Measurements from ENCODE around the gene VPS4B.
"Not testable (repeated sequence)": the region's sequence is repeated elsewhere in the genome, so short reads cannot be mapped to it uniquely, and the experiment has no call there.

Gene VPS4B

GRCh38 chr18:63422087-63422863, at the start of gene VPS4B:
Gene VPS4B, minus strand, starts transcription at chr18:63422476. Its CDS starts 217 bp downstream, at chr18:63422259.
- in situ Hi-C loops (cut with HindIII; ENCODE audit: low pct_ligation_motif_present, low pct_unique_long_range_greater_than_20kb, low sequenced_read_pairs): no loop called here

GRCh38 chr18:63470751-63471150, 48.5 kb upstream of the VPS4B start:
- in situ Hi-C loops (cut with HindIII; ENCODE audit: low pct_ligation_motif_present, low pct_unique_long_range_greater_than_20kb, low sequenced_read_pairs): no loop called here
- DNase-seq: no peak

More at GRCh38 chr18:63422087-63422863, at the start of gene VPS4B:
- DNase-seq: peak; percentile 98

DNA sequence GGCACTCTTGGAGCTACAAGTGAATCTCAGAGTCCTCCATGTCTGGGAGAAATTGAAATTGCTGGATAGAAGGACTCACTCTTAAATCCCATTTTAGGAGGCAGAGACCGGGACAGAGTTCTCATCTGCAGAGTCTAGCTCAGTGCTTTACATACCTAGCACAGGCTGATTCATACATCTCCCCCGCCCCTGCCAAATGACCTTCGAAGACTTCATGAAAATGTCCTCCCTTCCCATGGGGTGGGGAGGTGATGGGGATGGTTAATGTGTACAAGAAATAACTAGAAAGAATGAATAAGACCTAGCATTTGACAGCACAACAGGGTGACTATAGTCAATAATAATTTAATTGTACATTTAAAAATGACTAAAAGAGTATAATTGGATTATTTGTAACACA, 46.3 kb upstream of the VPS4B start:
- in situ Hi-C loops (cut with HindIII; ENCODE audit: low pct_ligation_motif_present, low pct_unique_long_range_greater_than_20kb, low sequenced_read_pairs): no loop called here
- no peak for DNase-seq

- in situ Hi-C loops (cut with HindIII; ENCODE audit: low pct_ligation_motif_present, low pct_unique_long_range_greater_than_20kb, low sequenced_read_pairs): no loop called here
- DNase-seq: no peak
These were observed 45.4 kb upstream of the VPS4B start for GRCh38 chr18:63467699-63468098.

- in situ Hi-C loops (cut with HindIII; ENCODE audit: low pct_ligation_motif_present, low pct_unique_long_range_greater_than_20kb, low sequenced_read_pairs): no loop called here
- no peak for DNase-seq
These were observed 42.8 kb upstream of the VPS4B start for GRCh38 chr18:63465059-63465458.

GRCh38 chr18:63464434-63464833, 42.2 kb upstream of the VPS4B start:
- in situ Hi-C loops (cut with HindIII; ENCODE audit: low pct_ligation_motif_present, low pct_unique_long_range_greater_than_20kb, low sequenced_read_pairs): no loop called here
- DNase-seq: no peak

GRCh38 chr18:63460414-63460813, 38.1 kb upstream of the VPS4B start:
- in situ Hi-C loops (cut with HindIII; ENCODE audit: low pct_ligation_motif_present, low pct_unique_long_range_greater_than_20kb, low sequenced_read_pairs): no loop called here
- no peak for DNase-seq

- DNase-seq: no peak
- in situ Hi-C loops (cut with HindIII; ENCODE audit: low pct_ligation_motif_present, low pct_unique_long_range_greater_than_20kb, low sequenced_read_pairs): no loop called here
These were observed 35.7 kb upstream of the VPS4B start for GRCh38 chr18:63457977-63458376.

DNA sequence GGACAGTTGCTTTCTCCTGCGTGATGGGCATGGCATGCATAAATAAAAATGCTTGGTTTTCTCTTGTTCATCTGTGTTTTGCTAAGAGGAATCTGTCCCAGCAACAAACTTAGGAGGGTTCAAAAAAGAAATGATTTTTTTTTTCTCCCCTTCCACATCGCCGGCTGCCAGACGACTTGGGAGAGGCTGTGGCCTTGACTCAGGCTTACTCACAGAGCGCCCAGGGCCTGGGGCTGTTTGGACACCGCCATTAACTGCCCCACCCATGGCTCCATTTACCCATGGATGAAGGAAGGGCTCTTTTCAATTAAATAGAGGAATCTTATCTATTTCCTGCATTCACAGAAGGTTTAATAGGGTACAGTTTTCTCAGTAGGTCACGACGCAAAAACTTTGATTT, 32.2 kb upstream of the VPS4B start:
- in situ Hi-C loops (cut with HindIII; ENCODE audit: low pct_ligation_motif_present, low pct_unique_long_range_greater_than_20kb, low sequenced_read_pairs): no loop called here
- DNase-seq: no peak

DNA sequence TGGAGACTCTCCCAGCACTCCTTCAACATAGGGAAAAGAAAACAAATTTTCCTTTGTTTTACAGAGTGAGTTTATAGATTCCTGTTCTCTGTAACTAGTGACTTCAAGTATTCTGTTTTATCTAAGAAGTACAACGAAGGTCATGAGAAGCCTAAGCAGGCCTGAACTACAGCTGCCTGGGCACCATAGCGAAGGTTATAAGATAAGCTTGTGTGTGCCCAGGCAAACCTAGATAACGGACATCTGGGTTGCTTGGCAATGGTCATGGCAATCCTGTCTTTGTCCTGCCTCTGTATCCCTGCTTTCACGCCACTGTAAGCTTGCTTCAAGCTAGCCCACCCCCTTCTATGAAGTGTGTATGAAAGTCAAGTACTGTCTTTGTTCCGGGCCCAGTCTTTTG, 30.5 kb upstream of the VPS4B start:
- DNase-seq; in situ Hi-C loops (cut with HindIII; ENCODE audit: low pct_ligation_motif_present, low pct_unique_long_range_greater_than_20kb, low sequenced_read_pairs): not testable (repeated sequence)

DNA sequence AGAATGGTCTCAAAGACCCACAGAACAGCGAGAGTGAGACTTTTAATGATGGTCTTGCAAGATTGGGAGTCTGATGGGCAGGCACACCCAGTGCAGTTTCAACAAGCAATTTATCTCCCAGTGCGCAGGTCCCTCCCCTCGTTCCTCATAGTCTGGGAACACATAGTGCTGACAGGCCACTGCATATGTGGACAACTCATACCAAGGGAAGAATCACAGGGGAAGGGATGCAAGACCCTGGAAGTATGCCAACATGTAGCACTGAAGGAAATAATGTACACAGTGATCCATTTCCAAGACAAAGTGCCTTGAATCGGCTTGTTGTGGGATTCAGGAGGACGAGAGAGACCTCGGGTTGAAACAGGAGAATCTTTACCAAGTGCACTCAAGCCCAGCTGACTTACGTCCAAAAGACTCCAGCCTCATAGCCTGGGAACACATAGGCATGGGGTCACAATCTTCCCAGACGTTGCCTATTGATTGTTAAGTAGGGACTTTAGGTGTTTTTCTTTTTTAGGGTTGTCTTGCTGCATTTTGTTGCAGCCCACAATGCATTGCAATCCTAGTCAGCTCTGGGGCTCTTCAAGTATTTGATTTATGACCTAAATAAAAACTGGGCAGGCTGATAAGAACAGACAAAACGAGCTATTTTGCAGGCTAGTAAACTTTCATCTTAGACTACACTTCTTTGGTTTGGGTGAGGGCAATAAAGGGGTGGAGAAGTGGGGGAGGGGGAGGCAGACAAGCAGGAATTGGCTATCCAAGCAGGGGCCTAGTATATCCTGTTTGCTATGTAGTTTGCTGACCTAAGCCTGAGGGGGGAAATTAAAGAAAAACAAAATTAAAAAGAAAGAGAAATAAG, 29.8 kb upstream of the VPS4B start:
- in situ Hi-C loops (cut with HindIII; ENCODE audit: low pct_ligation_motif_present, low pct_unique_long_range_greater_than_20kb, low sequenced_read_pairs): no loop called here
- DNase-seq: no peak

- in situ Hi-C loops (cut with HindIII; ENCODE audit: low pct_ligation_motif_present, low pct_unique_long_range_greater_than_20kb, low sequenced_read_pairs): loop anchor here (25.0 kb wide), 1 partner anchor 412 kb away; no protein-coding TSS in a partner anchor
These were observed 27.1 kb upstream of the VPS4B start for GRCh38 chr18:63449426-63449825.

DNA sequence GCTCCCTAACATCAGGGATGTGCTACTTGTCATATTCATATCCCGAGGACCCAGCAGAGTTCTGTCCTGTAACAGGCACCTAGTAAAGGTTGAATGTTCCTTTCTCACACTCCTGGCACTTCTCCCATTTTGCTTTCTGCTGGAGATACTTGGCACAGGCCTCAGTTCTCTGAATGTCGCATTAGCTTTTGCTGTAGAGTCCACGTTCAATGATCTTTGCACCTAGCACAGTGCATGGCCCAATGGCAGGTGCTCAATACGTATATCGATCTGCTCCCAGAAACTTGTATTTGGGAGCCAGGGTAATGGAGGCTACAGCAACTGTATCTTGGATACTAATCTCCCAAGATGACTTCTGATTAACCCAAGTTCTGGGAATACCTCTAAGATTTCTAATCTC, 24.8 kb upstream of the VPS4B start:
- DNase-seq: no peak
- in situ Hi-C loops (cut with HindIII; ENCODE audit: low pct_ligation_motif_present, low pct_unique_long_range_greater_than_20kb, low sequenced_read_pairs): loop anchor here (25.0 kb wide), 1 partner anchor 410 kb away; no protein-coding TSS in a partner anchor

More at GRCh38 chr18:63449426-63449825, 27.1 kb upstream of the VPS4B start:
- no peak for DNase-seq

DNA sequence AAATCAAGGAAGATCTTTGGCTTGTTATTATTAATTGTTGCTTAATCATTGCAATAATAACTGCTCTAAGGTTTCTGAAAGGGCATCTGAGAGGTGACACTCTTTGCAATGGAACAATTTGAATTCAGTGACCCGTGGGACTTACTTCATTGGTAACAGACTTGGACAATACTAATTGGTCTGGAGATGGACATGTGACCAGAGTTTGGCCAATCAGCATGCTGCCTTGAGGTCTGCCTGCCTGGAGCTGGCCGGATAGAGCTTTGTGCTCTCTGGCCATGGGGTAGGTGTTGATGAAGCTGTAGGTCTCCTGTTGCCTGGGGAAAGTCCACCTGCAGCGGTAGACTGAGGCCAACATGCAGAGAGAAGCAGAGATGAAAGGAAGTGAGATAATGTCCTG, 24.0 kb upstream of the VPS4B start:
- in situ Hi-C loops (cut with HindIII; ENCODE audit: low pct_ligation_motif_present, low pct_unique_long_range_greater_than_20kb, low sequenced_read_pairs): loop anchor here (25.0 kb wide), 1 partner anchor 409 kb away; no protein-coding TSS in a partner anchor
- no peak for DNase-seq

GRCh38 chr18:63445037-63445436, 22.8 kb upstream of the VPS4B start:
- DNase-seq: no peak

GRCh38 chr18:63444580-63444979, 22.3 kb upstream of the VPS4B start:
- no peak for DNase-seq
- in situ Hi-C loops (cut with HindIII; ENCODE audit: low pct_ligation_motif_present, low pct_unique_long_range_greater_than_20kb, low sequenced_read_pairs): loop anchor here (25.0 kb wide), 1 partner anchor 407 kb away; no protein-coding TSS in a partner anchor

More at GRCh38 chr18:63445037-63445436, 22.8 kb upstream of the VPS4B start:
- in situ Hi-C loops (cut with HindIII; ENCODE audit: low pct_ligation_motif_present, low pct_unique_long_range_greater_than_20kb, low sequenced_read_pairs): loop anchor here (25.0 kb wide), 1 partner anchor 408 kb away; no protein-coding TSS in a partner anchor

- in situ Hi-C loops (cut with HindIII; ENCODE audit: low pct_ligation_motif_present, low pct_unique_long_range_greater_than_20kb, low sequenced_read_pairs): loop anchor here (25.0 kb wide), 1 partner anchor 407 kb away; no protein-coding TSS in a partner anchor
- DNase-seq: no peak
These were observed 21.6 kb upstream of the VPS4B start for GRCh38 chr18:63443829-63444228.

GRCh38 chr18:63440881-63441280, 18.6 kb upstream of the VPS4B start:
- in situ Hi-C loops (cut with HindIII; ENCODE audit: low pct_ligation_motif_present, low pct_unique_long_range_greater_than_20kb, low sequenced_read_pairs): loop anchor here (25.0 kb wide), 1 partner anchor 404 kb away; no protein-coding TSS in a partner anchor
- DNase-seq: no peak

- DNase-seq: peak; percentile 18
- in situ Hi-C loops (cut with HindIII; ENCODE audit: low pct_ligation_motif_present, low pct_unique_long_range_greater_than_20kb, low sequenced_read_pairs): loop anchor here (25.0 kb wide), 1 partner anchor 403 kb away; no protein-coding TSS in a partner anchor
These were observed 17.9 kb upstream of the VPS4B start for GRCh38 chr18:63440219-63440618.

Data from ACHN (cell line).